ENCODE measurements around the gene CDT1.

The CDT1 gene

GRCh38 chr16:88827727-88828126 lies 24.1 kb downstream of the CDT1 start:
- Mint-ChIP-seq H3K4me1 (no peaks in the 10 kb centered on the region), H3K36me3 (no peaks in the 10 kb centered on the region), H3K27ac (no peak overlapping the region), H3K4me3 (no peak overlapping the region), H3K9me3 (no peaks in the 10 kb centered on the region), H3K27me3 (no peaks in the 10 kb centered on the region)

- H3K9me3 Mint-ChIP-seq: no peaks in the 10 kb centered on the region
- H3K27ac Mint-ChIP-seq: no peak overlapping the region
- no peak overlapping the region for H3K4me3 Mint-ChIP-seq
- no peaks in the 10 kb centered on the region for H3K36me3 Mint-ChIP-seq
- no peaks in the 10 kb centered on the region for H3K27me3 Mint-ChIP-seq
- H3K4me1 Mint-ChIP-seq: no peaks in the 10 kb centered on the region
These were observed 25.1 kb downstream of the CDT1 start for GRCh38 chr16:88828711-88829110.

- H3K27ac Mint-ChIP-seq: no peak overlapping the region
- no peaks in the 10 kb centered on the region for H3K36me3 Mint-ChIP-seq
- H3K9me3 Mint-ChIP-seq: no peaks in the 10 kb centered on the region
- no peaks in the 10 kb centered on the region for H3K27me3 Mint-ChIP-seq
- H3K4me1 Mint-ChIP-seq: no peaks in the 10 kb centered on the region
- no peak overlapping the region for H3K4me3 Mint-ChIP-seq
These were observed 26.7 kb downstream of the CDT1 start for GRCh38 chr16:88830258-88830657.

GRCh38 chr16:88830783-88831182 lies 27.2 kb downstream of the CDT1 start:
- Mint-ChIP-seq H3K4me3 (no peak overlapping the region), H3K27me3 (no peaks in the 10 kb centered on the region), H3K27ac (no peak overlapping the region), H3K4me1 (no peaks in the 10 kb centered on the region), H3K9me3 (no peaks in the 10 kb centered on the region), H3K36me3 (no peaks in the 10 kb centered on the region)

GRCh38 chr16:88831838-88832237 lies 28.2 kb downstream of the CDT1 start:
- Mint-ChIP-seq H3K27ac (no peak overlapping the region), H3K36me3 (no peaks in the 10 kb centered on the region), H3K4me1 (no peaks in the 10 kb centered on the region), H3K9me3 (no peaks in the 10 kb centered on the region), H3K4me3 (no peak overlapping the region), H3K27me3 (no peaks in the 10 kb centered on the region)

GRCh38 chr16:88833086-88833485 lies 29.5 kb downstream of the CDT1 start:
- no peaks in the 10 kb centered on the region for H3K36me3 Mint-ChIP-seq
- H3K4me3 Mint-ChIP-seq: no peak overlapping the region
- H3K9me3 Mint-ChIP-seq: no peaks in the 10 kb centered on the region
- no peaks in the 10 kb centered on the region for H3K27me3 Mint-ChIP-seq
- H3K27ac Mint-ChIP-seq: no peak overlapping the region
- no peaks in the 10 kb centered on the region for H3K4me1 Mint-ChIP-seq

GRCh38 chr16:88834670-88835069 lies 31.1 kb downstream of the CDT1 start:
- Mint-ChIP-seq H3K27me3 (no peaks in the 10 kb centered on the region), H3K4me1 (no peaks in the 10 kb centered on the region), H3K36me3 (no peaks in the 10 kb centered on the region), H3K4me3 (no peak overlapping the region), H3K9me3 (no peaks in the 10 kb centered on the region), H3K27ac (no peak overlapping the region)

GRCh38 chr16:88835383-88835782 lies 31.8 kb downstream of the CDT1 start:
- no peaks in the 10 kb centered on the region for H3K9me3 Mint-ChIP-seq
- no peak overlapping the region for H3K27ac Mint-ChIP-seq
- no peaks in the 10 kb centered on the region for H3K27me3 Mint-ChIP-seq
- no peak overlapping the region for H3K4me3 Mint-ChIP-seq
- peaks cover 2% of the 10 kb centered on the region for H3K36me3 Mint-ChIP-seq
- no peaks in the 10 kb centered on the region for H3K4me1 Mint-ChIP-seq

GRCh38 chr16:88835818-88836217 lies 32.2 kb downstream of the CDT1 start:
- Mint-ChIP-seq H3K4me3 (no peak overlapping the region), H3K27me3 (no peaks in the 10 kb centered on the region), H3K4me1 (no peaks in the 10 kb centered on the region), H3K9me3 (no peaks in the 10 kb centered on the region), H3K36me3 (peaks cover 2% of the 10 kb centered on the region), H3K27ac (no peak overlapping the region)

- no peak overlapping the region for H3K27ac Mint-ChIP-seq
- peaks cover 2% of the 10 kb centered on the region for H3K36me3 Mint-ChIP-seq
- no peaks in the 10 kb centered on the region for H3K27me3 Mint-ChIP-seq
- H3K4me3 Mint-ChIP-seq: no peak overlapping the region
- no peaks in the 10 kb centered on the region for H3K4me1 Mint-ChIP-seq
- H3K9me3 Mint-ChIP-seq: no peaks in the 10 kb centered on the region
These were observed 33.2 kb downstream of the CDT1 start for GRCh38 chr16:88836791-88837190.

- Mint-ChIP-seq H3K27ac (no peak overlapping the region), H3K36me3 (peaks cover 2% of the 10 kb centered on the region), H3K27me3 (no peaks in the 10 kb centered on the region), H3K4me3 (no peak overlapping the region), H3K9me3 (no peaks in the 10 kb centered on the region), H3K4me1 (no peaks in the 10 kb centered on the region)
These were observed 34.2 kb downstream of the CDT1 start for GRCh38 chr16:88837806-88838205.

GRCh38 chr16:88838566-88838965 lies 35.0 kb downstream of the CDT1 start:
- no peaks in the 10 kb centered on the region for H3K27me3 Mint-ChIP-seq
- no peaks in the 10 kb centered on the region for H3K9me3 Mint-ChIP-seq
- H3K4me3 Mint-ChIP-seq: no peak overlapping the region
- no peak overlapping the region for H3K27ac Mint-ChIP-seq
- no peaks in the 10 kb centered on the region for H3K4me1 Mint-ChIP-seq
- H3K36me3 Mint-ChIP-seq: peaks cover 2% of the 10 kb centered on the region

- Mint-ChIP-seq H3K27me3 (no peaks in the 10 kb centered on the region), H3K9me3 (no peaks in the 10 kb centered on the region), H3K27ac (no peak overlapping the region), H3K4me3 (no peak overlapping the region), H3K4me1 (no peaks in the 10 kb centered on the region), H3K36me3 (peaks cover 2% of the 10 kb centered on the region)
These were observed 35.5 kb downstream of the CDT1 start for GRCh38 chr16:88839026-88839529.

GRCh38 chr16:88839745-88840599 lies 36.4 kb downstream of the CDT1 start:
- Mint-ChIP-seq H3K4me1 (no peaks in the 10 kb centered on the region), H3K27ac (no peak overlapping the region), H3K36me3 (peaks cover 2% of the 10 kb centered on the region), H3K9me3 (no peaks in the 10 kb centered on the region), H3K4me3 (no peak overlapping the region), H3K27me3 (no peaks in the 10 kb centered on the region)

- H3K4me3 Mint-ChIP-seq: no peak overlapping the region
- H3K9me3 Mint-ChIP-seq: no peaks in the 10 kb centered on the region
- no peaks in the 10 kb centered on the region for H3K4me1 Mint-ChIP-seq
- no peaks in the 10 kb centered on the region for H3K27me3 Mint-ChIP-seq
- peaks cover 2% of the 10 kb centered on the region for H3K36me3 Mint-ChIP-seq
- H3K27ac Mint-ChIP-seq: no peak overlapping the region
These were observed 37.1 kb downstream of the CDT1 start for GRCh38 chr16:88840600-88841215.

GRCh38 chr16:88841521-88842307 lies 38.1 kb downstream of the CDT1 start:
- no peak overlapping the region for H3K4me3 Mint-ChIP-seq

More at GRCh38 chr16:88841521-88842307, 38.1 kb downstream of the CDT1 start:
- H3K4me1 Mint-ChIP-seq: no peaks in the 10 kb centered on the region
- H3K9me3 Mint-ChIP-seq: no peaks in the 10 kb centered on the region
- H3K27ac Mint-ChIP-seq: no peak overlapping the region
- no peaks in the 10 kb centered on the region for H3K27me3 Mint-ChIP-seq
- H3K36me3 Mint-ChIP-seq: peaks cover 2% of the 10 kb centered on the region

All from activated naive CD4-positive, alpha-beta T cell treated with anti-CD3 and anti-CD28 coated beads, Interleukin-2, amount 50 U/mL, for 24 hours (primary cell).